HUES48 (cell line): Measurements from ENCODE around the gene NBEAL2.

Experiments
- H3K27ac ChIP-seq: one replicate; pipeline ENCODE4 v1.7.0; 2013; ENCODE audit warnings: low read depth, low read length, inconsistent platforms
- H3K27me3 ChIP-seq: 2 replicates; pipeline ENCODE4 v1.6.1; 2013; ENCODE audit warnings: mild to moderate bottlenecking, low read length; ENCODE audit not compliant: control insufficient read depth, insufficient read depth
- H3K36me3 ChIP-seq: 2 replicates; pipeline ENCODE4 v1.6.1; 2013; ENCODE audit warnings: low read length; ENCODE audit not compliant: control insufficient read depth, insufficient read depth
- H3K4me1 ChIP-seq: 2 replicates; pipeline ENCODE4 v1.6.1; 2013; ENCODE audit warnings: mild to moderate bottlenecking, low read length; ENCODE audit not compliant: control insufficient read depth, insufficient read depth
- H3K4me3 ChIP-seq: 2 replicates; pipeline ENCODE4 v1.5.1; 2013; ENCODE audit warnings: mild to moderate bottlenecking, low read depth, low read length
- H3K9ac ChIP-seq: 2 replicates; pipeline ENCODE4 v1.6.1; 2013; ENCODE audit warnings: mild to moderate bottlenecking, low read depth, low read length, moderate library complexity
- H3K9me3 ChIP-seq: 2 replicates; pipeline ENCODE4 v1.6.1; 2013; ENCODE audit warnings: low read length; ENCODE audit not compliant: control insufficient read depth, insufficient read depth

NBEAL2 gene

GRCh38 chr3:46935168-46935858 lies 44.2 kb upstream of the NBEAL2 start:
- no peaks in the 10 kb centered on the region for H3K9me3 ChIP-seq
- H3K4me3 ChIP-seq, result no peak overlapping the region
- no peak overlapping the region for H3K9ac ChIP-seq
- peaks cover 20% of the 10 kb centered on the region for H3K4me1 ChIP-seq
- no peaks in the 10 kb centered on the region for H3K27me3 ChIP-seq
- H3K36me3 ChIP-seq, result peaks cover 47% of the 10 kb centered on the region
- H3K27ac ChIP-seq, result peak overlapping the region; percentile 83

DNA sequence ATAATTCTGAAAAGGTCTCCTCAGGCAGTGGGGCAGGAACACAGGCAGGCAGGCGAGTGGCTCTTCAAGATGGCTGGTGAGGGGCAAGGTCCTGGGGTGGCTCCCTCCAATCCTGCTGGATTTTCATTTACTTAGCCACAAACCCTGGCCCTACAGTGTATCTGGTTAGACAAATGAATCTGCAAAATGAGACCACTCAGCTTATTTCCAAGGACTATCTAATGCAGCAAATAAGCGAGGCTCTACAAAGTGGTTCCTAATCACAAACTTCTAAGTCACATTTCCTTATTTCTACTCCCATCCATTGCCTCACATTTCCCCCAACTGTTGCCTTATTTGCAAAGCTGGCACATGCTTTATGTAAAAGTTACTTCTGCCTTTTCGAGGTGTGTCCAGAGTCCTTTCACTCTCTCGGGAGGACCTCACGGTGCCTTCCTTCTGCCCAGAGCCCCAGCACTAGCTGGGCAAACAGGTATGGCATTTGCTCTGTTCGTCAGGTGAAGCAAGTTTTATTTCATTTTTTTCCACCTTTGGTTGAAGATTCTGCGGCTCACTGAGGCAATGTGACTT lies 43.4 kb upstream of the NBEAL2 start:
- Histone ChIP-seq H3K27me3 (no peaks in the 10 kb centered on the region), H3K27ac (peak overlapping the region; percentile 83)

GRCh38 chr3:46936733-46937250 lies 42.7 kb upstream of the NBEAL2 start:
- Histone ChIP-seq H3K36me3 (peaks cover 57% of the 10 kb centered on the region), H3K27ac (no peak overlapping the region)

More for the DNA sequence above, 43.4 kb upstream of the NBEAL2 start:
- H3K9ac ChIP-seq, result no peak overlapping the region
- H3K4me3 ChIP-seq, result no peak overlapping the region
- no peaks in the 10 kb centered on the region for H3K9me3 ChIP-seq
- peaks cover 20% of the 10 kb centered on the region for H3K4me1 ChIP-seq
- H3K36me3 ChIP-seq, result peaks cover 55% of the 10 kb centered on the region

DNA sequence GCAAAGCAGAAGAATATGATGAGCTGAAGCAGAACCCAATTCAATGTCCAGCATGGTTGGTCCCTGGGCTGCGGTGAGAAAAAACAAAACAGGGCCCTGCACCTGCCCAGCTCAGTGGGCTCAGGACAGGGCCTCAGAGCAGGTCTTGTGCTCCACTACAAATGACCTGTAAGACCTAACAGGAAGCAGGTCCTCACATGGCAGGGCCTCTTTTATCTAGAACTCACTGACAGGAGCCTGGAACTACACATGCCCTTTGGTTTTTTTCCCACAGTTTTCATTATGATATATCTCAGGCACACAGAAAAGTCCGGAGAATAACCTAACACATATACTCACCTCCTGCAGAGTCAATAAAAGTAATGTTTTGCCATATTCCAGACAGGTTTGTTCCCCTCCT lies 41.3 kb upstream of the NBEAL2 start:
- H3K36me3 ChIP-seq, result peaks cover 60% of the 10 kb centered on the region

More at GRCh38 chr3:46936733-46937250, 42.7 kb upstream of the NBEAL2 start:
- no peaks in the 10 kb centered on the region for H3K27me3 ChIP-seq
- H3K4me3 ChIP-seq, result no peak overlapping the region
- H3K9ac ChIP-seq, result no peak overlapping the region
- H3K9me3 ChIP-seq, result no peaks in the 10 kb centered on the region
- H3K4me1 ChIP-seq, result peaks cover 18% of the 10 kb centered on the region

GRCh38 chr3:46939578-46940445 lies 39.7 kb upstream of the NBEAL2 start:
- H3K4me3 ChIP-seq, result no peak overlapping the region
- H3K27ac ChIP-seq, result no peak overlapping the region
- peaks cover 27% of the 10 kb centered on the region for H3K4me1 ChIP-seq
- H3K36me3 ChIP-seq, result peaks cover 57% of the 10 kb centered on the region
- no peaks in the 10 kb centered on the region for H3K9me3 ChIP-seq
- no peaks in the 10 kb centered on the region for H3K27me3 ChIP-seq
- H3K9ac ChIP-seq, result no peak overlapping the region

More for the DNA sequence above, 41.3 kb upstream of the NBEAL2 start:
- no peaks in the 10 kb centered on the region for H3K9me3 ChIP-seq
- H3K4me1 ChIP-seq, result peaks cover 18% of the 10 kb centered on the region
- H3K27ac ChIP-seq, result no peak overlapping the region
- H3K27me3 ChIP-seq, result no peaks in the 10 kb centered on the region
- H3K9ac ChIP-seq, result no peak overlapping the region
- H3K4me3 ChIP-seq, result no peak overlapping the region

DNA sequence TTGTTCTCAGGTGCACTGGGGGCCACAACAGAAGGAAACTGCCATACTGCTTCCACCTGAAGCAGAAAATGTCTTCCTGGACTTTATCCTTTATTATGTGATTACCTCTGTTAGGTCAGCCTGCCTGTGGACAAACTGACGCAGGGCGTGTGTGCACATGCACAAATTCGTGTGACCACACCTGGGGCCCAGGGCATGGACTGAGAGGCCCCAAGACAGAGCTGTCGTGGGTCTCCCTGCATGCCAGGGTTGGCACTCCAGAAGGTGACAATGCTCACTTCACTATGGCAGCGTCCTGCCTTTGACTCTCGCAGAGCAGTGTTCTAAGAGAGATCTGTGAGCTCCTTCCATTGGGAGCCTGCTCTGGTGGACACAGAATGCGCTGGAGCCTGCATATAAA lies 37.4 kb upstream of the NBEAL2 start:
- H3K36me3 ChIP-seq, result peaks cover 37% of the 10 kb centered on the region
- no peak overlapping the region for H3K4me3 ChIP-seq
- no peak overlapping the region for H3K27ac ChIP-seq
- H3K9ac ChIP-seq, result no peak overlapping the region
- H3K9me3 ChIP-seq, result no peaks in the 10 kb centered on the region
- H3K4me1 ChIP-seq, result peaks cover 18% of the 10 kb centered on the region
- H3K27me3 ChIP-seq, result no peaks in the 10 kb centered on the region

GRCh38 chr3:46942481-46943236 lies 36.8 kb upstream of the NBEAL2 start:
- Histone ChIP-seq H3K9me3 (no peaks in the 10 kb centered on the region), H3K36me3 (peaks cover 37% of the 10 kb centered on the region), H3K4me1 (peaks cover 18% of the 10 kb centered on the region), H3K4me3 (no peak overlapping the region), H3K9ac (no peak overlapping the region), H3K27ac (no peak overlapping the region), H3K27me3 (no peaks in the 10 kb centered on the region)

DNA sequence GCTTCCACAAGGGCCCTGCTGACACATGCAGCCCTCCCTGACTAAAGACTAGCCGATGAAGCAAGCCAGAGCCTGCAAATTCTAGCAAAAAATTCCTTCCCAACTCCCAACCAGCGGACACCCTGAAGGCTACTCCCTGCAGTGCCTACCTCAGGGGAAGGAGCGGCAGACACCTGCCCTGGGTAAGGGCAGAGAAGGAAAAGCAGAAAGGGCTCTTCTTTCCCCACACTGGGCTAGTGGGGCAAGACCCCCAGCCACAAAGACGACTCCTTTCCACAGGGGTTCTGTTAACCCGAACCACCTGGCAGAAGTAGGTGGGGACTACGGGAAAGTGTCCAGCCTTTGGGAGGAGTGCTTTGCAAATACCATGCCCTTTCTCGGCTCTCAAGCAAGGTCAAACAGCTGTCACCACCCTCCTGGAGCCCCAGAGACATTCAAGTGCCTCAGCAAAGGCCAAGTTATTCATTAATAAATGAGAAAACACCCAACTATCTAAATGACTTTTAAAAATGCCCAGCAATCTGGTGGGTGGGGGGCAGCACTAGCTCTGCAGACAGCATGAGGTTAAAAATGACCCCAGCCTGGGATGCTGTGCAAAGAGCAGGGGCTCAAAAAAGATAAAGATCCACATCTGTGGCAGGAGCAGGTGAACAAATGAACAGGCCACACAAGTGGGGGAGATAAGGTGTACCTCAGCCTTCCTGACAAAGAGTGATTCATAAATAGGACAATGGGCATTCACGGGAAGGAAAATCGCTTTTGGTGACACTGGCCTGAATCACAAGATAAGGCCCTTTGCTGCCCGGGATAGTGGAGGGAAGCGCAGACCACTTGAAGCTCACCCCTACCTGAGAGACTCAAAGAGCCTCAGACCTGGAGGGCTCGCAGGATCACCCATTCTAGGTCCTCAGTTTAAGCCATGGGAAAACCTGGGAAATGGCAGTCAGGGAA lies 36.0 kb upstream of the NBEAL2 start:
- Histone ChIP-seq H3K27me3 (no peaks in the 10 kb centered on the region), H3K4me1 (peaks cover 18% of the 10 kb centered on the region), H3K9ac (0 out of 2 replicates have a peak overlapping the region, but pooled peaks have one; percentile 28), H3K27ac (peak overlapping the region; percentile 39), H3K9me3 (no peaks in the 10 kb centered on the region), H3K4me3 (no peak overlapping the region), H3K36me3 (peaks cover 29% of the 10 kb centered on the region)

- no peaks in the 10 kb centered on the region for H3K9me3 ChIP-seq
- no peak overlapping the region for H3K4me3 ChIP-seq
- no peaks in the 10 kb centered on the region for H3K27me3 ChIP-seq
- 0 out of 2 replicates have a peak overlapping the region, but pooled peaks have one; percentile 28 for H3K9ac ChIP-seq
- H3K27ac ChIP-seq, result peak overlapping the region; percentile 39
- peaks cover 18% of the 10 kb centered on the region for H3K4me1 ChIP-seq
- peaks cover 24% of the 10 kb centered on the region for H3K36me3 ChIP-seq
Measured at GRCh38 chr3:46944191-46944590, 35.3 kb upstream of the NBEAL2 start.
